ENCODE data around the gene PPP1R2B. TPM values are rescaled to one million over a fixed set of nuclear protein-coding genes. Genes with fewer than 3 reads are reported as not detected.
"Not testable (repeated sequence)": the region's sequence is repeated elsewhere in the genome, so short reads cannot be mapped to it uniquely, and the experiment has no call there.

PPP1R2B gene
- total and polyA plus RNA-seq, 3 donors from 2014 or later = 7.4 to 43.6 (median 12.1) TPM

DNA sequence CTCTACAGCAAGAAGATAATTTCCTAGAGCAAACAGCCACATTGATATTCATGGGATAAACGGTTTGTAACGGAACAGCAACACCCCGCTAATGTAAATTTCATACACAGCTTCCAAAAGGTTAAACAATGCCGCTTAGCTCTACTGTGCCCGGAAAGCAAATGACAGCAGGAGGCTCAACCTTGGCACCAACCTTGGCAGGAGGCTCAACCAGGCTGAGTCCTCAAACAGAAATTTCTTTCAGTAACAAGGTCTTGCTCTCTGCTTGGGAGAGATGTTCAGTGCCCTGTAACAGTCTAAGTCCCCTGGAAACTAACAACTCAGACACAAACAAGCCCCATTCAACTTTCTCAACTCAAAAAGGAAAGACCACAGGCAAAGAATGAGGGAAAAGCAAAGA lies 11.1 kb upstream of the PPP1R2B start:
- no peak for DNase-seq
- intact Hi-C loops (cut with DNase I; ENCODE audit: low total_unique reads) = no loop called here
- Histone ChIP-seq H3K36me3 (ENCODE audit: low read depth, missing control alignments) (no peaks in the 10 kb centered on the region), H3K9me3 (no peaks in the 10 kb centered on the region), H3K4me1 (no peaks in the 10 kb centered on the region), H3K27me3 (no peaks in the 10 kb centered on the region), H3K4me3 (no peak overlapping the region), H3K27ac (no peak overlapping the region)
- WGBS, 2 donors = 75 to 76% methylated on average over 5 of the region's 5 CpGs
- TF ChIP-seq, protein P1, sequence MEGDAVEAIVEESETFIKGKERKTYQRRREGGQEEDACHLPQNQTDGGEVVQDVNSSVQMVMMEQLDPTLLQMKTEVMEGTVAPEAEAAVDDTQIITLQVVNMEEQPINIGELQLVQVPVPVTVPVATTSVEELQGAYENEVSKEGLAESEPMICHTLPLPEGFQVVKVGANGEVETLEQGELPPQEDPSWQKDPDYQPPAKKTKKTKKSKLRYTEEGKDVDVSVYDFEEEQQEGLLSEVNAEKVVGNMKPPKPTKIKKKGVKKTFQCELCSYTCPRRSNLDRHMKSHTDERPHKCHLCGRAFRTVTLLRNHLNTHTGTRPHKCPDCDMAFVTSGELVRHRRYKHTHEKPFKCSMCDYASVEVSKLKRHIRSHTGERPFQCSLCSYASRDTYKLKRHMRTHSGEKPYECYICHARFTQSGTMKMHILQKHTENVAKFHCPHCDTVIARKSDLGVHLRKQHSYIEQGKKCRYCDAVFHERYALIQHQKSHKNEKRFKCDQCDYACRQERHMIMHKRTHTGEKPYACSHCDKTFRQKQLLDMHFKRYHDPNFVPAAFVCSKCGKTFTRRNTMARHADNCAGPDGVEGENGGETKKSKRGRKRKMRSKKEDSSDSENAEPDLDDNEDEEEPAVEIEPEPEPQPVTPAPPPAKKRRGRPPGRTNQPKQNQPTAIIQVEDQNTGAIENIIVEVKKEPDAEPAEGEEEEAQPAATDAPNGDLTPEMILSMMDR (IDR thresholded peaks at IDR 0.05) = no peak
- no peak for TF ChIP-seq POLR2A (IDR thresholded peaks at IDR 0.05)

DNA sequence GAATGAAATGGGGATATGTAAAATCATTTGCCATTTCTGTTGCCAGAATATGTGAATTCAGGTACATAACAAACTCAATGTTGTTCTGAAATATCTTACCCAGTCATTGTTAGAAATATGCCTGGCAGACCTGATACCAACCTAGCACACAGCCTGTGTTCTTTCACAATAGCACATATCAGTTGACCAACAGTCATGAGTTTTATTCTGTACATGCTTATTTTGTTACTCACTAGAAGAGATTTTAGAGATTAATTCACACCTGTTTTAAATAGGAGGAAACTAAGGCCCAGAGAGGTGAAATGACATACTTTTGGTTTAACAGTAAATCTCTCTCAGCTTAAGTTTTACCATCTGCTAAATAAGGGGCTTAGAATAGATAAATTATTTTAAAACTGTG lies 8.4 kb upstream of the PPP1R2B start:
- Histone ChIP-seq H3K4me3 (no peak overlapping the region), H3K27me3 (no peaks in the 10 kb centered on the region), H3K27ac (no peak overlapping the region), H3K36me3 (ENCODE audit: low read depth, missing control alignments) (no peaks in the 10 kb centered on the region), H3K9me3 (no peaks in the 10 kb centered on the region), H3K4me1 (no peaks in the 10 kb centered on the region)
- no peak for DNase-seq
- intact Hi-C loops (cut with DNase I; ENCODE audit: low total_unique reads) = no loop called here
- no peak for TF ChIP-seq POLR2A (IDR thresholded peaks at IDR 0.05)
- TF ChIP-seq, protein P1 (IDR thresholded peaks at IDR 0.05) = no peak

DNA sequence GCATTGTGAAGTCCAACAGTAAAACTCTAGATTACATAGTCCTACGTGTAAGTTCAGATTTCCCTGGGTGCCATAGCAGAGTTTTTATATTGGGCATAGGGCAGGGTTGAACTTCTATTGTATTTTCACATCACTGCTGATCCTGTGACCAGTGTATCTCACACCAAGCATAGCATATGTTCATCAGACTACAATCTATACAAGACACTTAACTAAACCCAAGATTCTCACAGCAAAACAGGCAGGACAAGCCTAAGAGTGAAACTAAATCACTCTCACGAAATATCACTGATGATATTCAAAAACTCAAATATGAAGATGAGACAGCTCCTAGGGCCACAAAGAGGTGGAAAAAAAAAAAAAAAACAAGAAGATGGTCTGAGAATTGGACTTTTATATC lies 3.2 kb upstream of the PPP1R2B start:
- no peaks in the 10 kb centered on the region for H3K9me3 ChIP-seq
- H3K27me3 ChIP-seq = no peaks in the 10 kb centered on the region
- no peak for DNase-seq
- WGBS, 2 donors = 78 to 83% methylated on average over 2 of the region's 2 CpGs
- intact Hi-C loops (cut with DNase I; ENCODE audit: low total_unique reads) = no loop called here
- H3K36me3 ChIP-seq (ENCODE audit: low read depth, missing control alignments) = no peaks in the 10 kb centered on the region
- TF ChIP-seq, protein P1 (IDR thresholded peaks at IDR 0.05) = no peak
- no peak for TF ChIP-seq POLR2A (IDR thresholded peaks at IDR 0.05)
- no peaks in the 10 kb centered on the region for H3K4me1 ChIP-seq
- no peak overlapping the region for H3K4me3 ChIP-seq
- H3K27ac ChIP-seq = no peak overlapping the region

DNA sequence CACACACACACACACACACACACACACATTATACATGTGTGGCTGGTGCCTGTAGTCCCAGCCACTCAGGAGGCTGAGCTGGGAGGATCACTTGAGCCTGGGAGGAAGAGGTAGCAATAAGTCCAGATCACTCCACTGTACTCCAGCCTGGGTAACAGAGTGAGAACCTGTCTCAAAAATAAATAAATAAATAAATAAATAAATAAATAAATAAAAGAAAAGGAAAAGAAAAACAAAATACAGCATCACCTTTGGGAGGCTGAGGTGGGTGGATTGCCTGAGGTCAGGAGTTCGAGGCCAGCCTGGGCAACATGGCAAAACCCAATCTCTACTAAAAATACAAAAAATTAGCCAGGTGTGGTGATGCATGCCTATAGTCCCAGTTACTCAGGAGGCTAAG lies 1.6 kb upstream of the PPP1R2B start:
- H3K36me3 ChIP-seq (ENCODE audit: low read depth, missing control alignments); H3K4me1 ChIP-seq; DNase-seq; H3K4me3 ChIP-seq; H3K27ac ChIP-seq; intact Hi-C loops (cut with DNase I; ENCODE audit: low total_unique reads); H3K27me3 ChIP-seq; H3K9me3 ChIP-seq: not testable (repeated sequence)
- WGBS, 2 donors = 91 to 94% methylated on average over 1 of the region's 1 CpG

DNA sequence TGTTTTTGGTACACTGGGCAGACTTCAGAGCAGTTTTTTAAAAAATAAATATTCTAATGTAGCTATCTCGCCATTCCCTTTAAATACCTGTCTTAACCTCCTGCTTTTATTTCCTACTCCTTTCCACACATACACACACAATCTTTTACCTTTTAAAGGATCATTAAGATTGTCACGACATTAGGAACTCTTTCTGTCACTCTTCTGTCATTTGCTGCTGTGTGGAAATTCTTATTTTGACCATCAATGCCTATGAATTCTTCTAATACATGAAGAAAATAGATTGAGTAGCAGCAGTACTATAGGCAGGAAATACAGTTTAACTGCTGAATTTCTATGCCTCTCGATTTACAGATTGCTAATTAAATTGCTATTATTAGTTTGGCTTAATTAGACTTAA lies 1.8 kb downstream of the PPP1R2B start:
- Histone ChIP-seq H3K27ac (no peak overlapping the region), H3K36me3 (ENCODE audit: low read depth, missing control alignments) (no peaks in the 10 kb centered on the region), H3K27me3 (no peaks in the 10 kb centered on the region), H3K9me3 (no peaks in the 10 kb centered on the region), H3K4me3 (no peak overlapping the region), H3K4me1 (no peaks in the 10 kb centered on the region)
- no peak for TF ChIP-seq POLR2A (IDR thresholded peaks at IDR 0.05)
- TF ChIP-seq, protein P1 (IDR thresholded peaks at IDR 0.05) = no peak
- WGBS, 2 donors = 78 to 79% methylated on average over 3 of the region's 3 CpGs
- DNase-seq = no peak
- intact Hi-C loops (cut with DNase I; ENCODE audit: low total_unique reads) = no loop called here

DNA sequence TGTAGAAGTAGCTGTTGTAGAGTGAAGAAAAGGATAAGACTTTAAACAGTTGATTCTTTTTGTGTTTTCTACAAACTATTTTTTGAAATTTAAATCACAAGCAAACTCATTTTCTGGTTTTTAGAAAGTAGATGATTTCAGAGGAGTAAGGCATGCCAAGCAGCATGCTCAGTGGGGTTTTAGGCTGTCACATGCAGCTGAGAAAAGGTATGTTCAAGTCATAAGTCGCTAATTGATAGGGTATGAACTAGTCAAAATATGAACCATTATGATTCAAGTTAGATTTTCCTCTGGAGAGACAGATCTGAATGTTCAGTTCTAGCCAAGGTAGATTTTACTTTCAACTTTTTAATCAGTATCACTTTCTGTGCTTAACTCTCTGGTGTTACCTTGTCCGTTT lies 3.0 kb downstream of the PPP1R2B start:
- WGBS, 2 donors = 90 to 94% methylated on average over 2 of the region's 2 CpGs
- H3K9me3 ChIP-seq; H3K27me3 ChIP-seq; intact Hi-C loops (cut with DNase I; ENCODE audit: low total_unique reads); H3K4me1 ChIP-seq; H3K27ac ChIP-seq; H3K4me3 ChIP-seq; DNase-seq; H3K36me3 ChIP-seq (ENCODE audit: low read depth, missing control alignments): not testable (repeated sequence)
